Spleen (tissue), 7 donors: ENCODE measurements around the gene CROCC2.

Experiments
- POLR2A ChIP-seq, 3 donors: fragments of 450-650 bp; IDR thresholded peaks; one replicate each; pipeline ENCODE4 v1.5.1; 2017; ENCODE audit warnings: antibody characterized with exemption in 3 of 3, mild to moderate bottlenecking in 1 of 3
- POLR2AphosphoS5 ChIP-seq, 3 donors: sonication (generic); formaldehyde crosslinking; IDR thresholded peaks; one replicate each; pipeline ENCODE4 v1.5.1; 2017; ENCODE audit warnings: antibody characterized with exemption in 3 of 3
- TF ChIP-seq, protein P1 (sequence below), 11 experiments: fragments of 200-600 bp in 7 of 11; fragments of 450-650 bp in 4 of 11; sonication (generic) in 4 of 11; IDR thresholded peaks in 8 of 11; conservative IDR thresholded peaks in 3 of 11; 1 replicate in 7 of 11; 2 replicates in 4 of 11; pipeline versions ENCODE4 v1.4.0 to v1.8.0; 2016 to 2021; ENCODE audit warnings: antibody characterized with exemption in 11 of 11, inconsistent platforms in 4 of 11, mild to moderate bottlenecking in 1 of 11
- donor health status: DM: no; HTN: no; CAD: no; lungs with moderate emphysema.
- donor health status: DM: no; HTN: no; CAD: no.
- donor health status: DM: no; HTN: no; CAD: no.

DNA sequence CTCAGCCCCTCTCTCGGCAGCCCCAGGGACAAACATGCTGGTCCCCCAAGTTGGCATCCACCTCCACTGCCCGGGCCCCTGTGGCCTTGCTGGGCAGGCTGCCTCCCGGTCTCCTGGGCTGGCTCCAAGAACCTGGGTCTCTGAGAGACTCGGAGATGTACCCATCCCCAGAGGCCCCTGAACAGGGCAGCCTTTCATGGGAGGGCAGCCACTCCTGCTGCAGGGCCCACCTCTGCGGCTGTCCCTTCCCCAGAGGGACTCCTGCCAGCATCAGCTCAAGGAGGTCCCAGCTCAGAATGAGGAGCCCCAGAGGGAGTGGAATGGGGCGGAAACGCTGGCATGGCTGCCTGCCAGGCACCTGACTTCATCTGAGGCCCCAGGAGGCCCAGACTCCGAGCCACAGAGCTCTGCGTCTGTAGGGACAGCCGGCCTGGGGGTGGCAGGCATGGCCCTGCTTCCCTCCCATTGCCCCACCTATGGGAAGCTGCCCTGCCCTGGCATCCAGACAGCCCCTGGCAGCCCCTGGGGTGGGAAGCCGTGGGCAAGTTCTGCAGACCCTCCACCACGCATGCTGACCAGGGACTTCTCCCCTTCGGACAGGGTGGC lies 857 bp upstream of the CROCC2 start:
- TF ChIP-seq, protein P1, sequence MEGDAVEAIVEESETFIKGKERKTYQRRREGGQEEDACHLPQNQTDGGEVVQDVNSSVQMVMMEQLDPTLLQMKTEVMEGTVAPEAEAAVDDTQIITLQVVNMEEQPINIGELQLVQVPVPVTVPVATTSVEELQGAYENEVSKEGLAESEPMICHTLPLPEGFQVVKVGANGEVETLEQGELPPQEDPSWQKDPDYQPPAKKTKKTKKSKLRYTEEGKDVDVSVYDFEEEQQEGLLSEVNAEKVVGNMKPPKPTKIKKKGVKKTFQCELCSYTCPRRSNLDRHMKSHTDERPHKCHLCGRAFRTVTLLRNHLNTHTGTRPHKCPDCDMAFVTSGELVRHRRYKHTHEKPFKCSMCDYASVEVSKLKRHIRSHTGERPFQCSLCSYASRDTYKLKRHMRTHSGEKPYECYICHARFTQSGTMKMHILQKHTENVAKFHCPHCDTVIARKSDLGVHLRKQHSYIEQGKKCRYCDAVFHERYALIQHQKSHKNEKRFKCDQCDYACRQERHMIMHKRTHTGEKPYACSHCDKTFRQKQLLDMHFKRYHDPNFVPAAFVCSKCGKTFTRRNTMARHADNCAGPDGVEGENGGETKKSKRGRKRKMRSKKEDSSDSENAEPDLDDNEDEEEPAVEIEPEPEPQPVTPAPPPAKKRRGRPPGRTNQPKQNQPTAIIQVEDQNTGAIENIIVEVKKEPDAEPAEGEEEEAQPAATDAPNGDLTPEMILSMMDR (IDR thresholded peaks at IDR 0.05 in 8 of 11, conservative IDR thresholded peaks at IDR 0.05 in 3 of 11), result no peak
- TF ChIP-seq POLR2AphosphoS5 (IDR thresholded peaks at IDR 0.05) (no peak), POLR2A (IDR thresholded peaks at IDR 0.05) (no peak)
